Measurements from ENCODE around the gene RSL24D1.
A peak's percentile ranks its signal among the peaks of the same experiment; 100 is the strongest.
"Not testable (repeated sequence)": the region's sequence is repeated elsewhere in the genome, so short reads cannot be mapped to it uniquely, and the experiment has no call there.

Gene RSL24D1

GRCh38 chr15:55186331-55186730, 10.4 kb downstream of the RSL24D1 start:
- no peak overlapping the region for H3K4me3 ChIP-seq (ENCODE audit: low read depth, low read length)
- TF ChIP-seq, protein P1, sequence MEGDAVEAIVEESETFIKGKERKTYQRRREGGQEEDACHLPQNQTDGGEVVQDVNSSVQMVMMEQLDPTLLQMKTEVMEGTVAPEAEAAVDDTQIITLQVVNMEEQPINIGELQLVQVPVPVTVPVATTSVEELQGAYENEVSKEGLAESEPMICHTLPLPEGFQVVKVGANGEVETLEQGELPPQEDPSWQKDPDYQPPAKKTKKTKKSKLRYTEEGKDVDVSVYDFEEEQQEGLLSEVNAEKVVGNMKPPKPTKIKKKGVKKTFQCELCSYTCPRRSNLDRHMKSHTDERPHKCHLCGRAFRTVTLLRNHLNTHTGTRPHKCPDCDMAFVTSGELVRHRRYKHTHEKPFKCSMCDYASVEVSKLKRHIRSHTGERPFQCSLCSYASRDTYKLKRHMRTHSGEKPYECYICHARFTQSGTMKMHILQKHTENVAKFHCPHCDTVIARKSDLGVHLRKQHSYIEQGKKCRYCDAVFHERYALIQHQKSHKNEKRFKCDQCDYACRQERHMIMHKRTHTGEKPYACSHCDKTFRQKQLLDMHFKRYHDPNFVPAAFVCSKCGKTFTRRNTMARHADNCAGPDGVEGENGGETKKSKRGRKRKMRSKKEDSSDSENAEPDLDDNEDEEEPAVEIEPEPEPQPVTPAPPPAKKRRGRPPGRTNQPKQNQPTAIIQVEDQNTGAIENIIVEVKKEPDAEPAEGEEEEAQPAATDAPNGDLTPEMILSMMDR (IDR thresholded peaks at IDR 0.05; ENCODE audit: low read depth, low read length): no peak

GRCh38 chr15:55183679-55184078, 13.1 kb downstream of the RSL24D1 start:
- no peak overlapping the region for H3K4me3 ChIP-seq (ENCODE audit: low read depth, low read length)
- TF ChIP-seq, protein P1 (IDR thresholded peaks at IDR 0.05; ENCODE audit: low read depth, low read length): no peak

GRCh38 chr15:55179141-55179540, 17.6 kb downstream of the RSL24D1 start:
- H3K4me3 ChIP-seq (ENCODE audit: low read depth, low read length): no peak overlapping the region

DNA sequence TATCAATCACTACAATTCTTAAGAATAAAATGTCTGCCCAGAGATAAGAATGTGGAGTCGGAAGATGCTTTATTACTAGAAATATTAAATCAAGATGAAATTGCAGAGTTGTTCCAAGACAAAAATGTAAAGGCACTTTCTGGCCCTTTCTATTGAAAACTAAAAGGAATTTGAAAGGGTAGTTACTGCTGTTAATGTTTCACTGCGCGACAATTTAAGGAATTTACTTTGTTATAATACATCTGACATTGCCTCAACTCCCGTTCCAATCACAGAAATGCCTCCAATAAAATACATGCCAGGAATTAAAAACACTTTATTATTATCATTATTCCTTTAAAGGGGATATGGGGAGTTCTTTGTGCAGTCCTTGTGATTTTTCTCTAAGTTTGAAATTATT, 26.4 kb downstream of the RSL24D1 start:
- TF ChIP-seq, protein P1 (IDR thresholded peaks at IDR 0.05; ENCODE audit: low read depth, low read length): no peak
- H3K4me3 ChIP-seq (ENCODE audit: low read depth, low read length): no peak overlapping the region

More at GRCh38 chr15:55179141-55179540, 17.6 kb downstream of the RSL24D1 start:
- TF ChIP-seq, protein P1 (IDR thresholded peaks at IDR 0.05; ENCODE audit: low read depth, low read length): no peak

DNA sequence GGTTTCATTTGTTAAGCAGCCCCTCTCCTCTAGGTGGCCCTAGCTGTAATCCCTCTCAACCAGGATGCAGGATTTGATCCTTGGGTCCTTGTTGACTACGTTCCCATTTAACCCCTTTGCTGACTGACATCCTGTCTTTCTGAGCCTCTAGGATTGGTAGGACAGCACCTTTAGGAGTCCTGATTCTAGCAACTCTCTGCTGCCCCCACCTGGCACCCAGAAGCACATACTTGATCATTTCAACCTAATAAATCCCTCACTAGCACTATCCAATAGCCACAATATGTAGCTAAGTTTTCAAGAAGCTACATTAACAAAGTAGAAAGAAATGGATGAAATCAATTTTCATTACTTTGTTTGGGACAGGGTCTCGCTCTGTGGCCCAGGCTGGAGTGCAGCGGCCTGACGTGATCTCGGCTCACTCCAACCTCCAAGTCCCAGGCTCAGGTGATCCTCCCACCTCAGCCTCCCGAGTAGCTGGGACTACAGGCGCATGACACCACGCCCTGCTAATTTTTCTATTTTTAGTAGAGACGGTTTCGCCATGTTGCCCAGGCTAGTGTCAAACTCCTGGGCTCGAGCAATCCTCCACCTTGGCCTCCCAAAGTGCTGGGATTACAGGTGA, 28.3 kb downstream of the RSL24D1 start:
- TF ChIP-seq, protein P1 (IDR thresholded peaks at IDR 0.05; ENCODE audit: low read depth, low read length): peak; percentile 90
- no peak overlapping the region for H3K4me3 ChIP-seq (ENCODE audit: low read depth, low read length)

GRCh38 chr15:55164284-55164683, 32.5 kb downstream of the RSL24D1 start:
- TF ChIP-seq, protein P1 (IDR thresholded peaks at IDR 0.05; ENCODE audit: low read depth, low read length): no peak
- no peak overlapping the region for H3K4me3 ChIP-seq (ENCODE audit: low read depth, low read length)

- TF ChIP-seq, protein P1 (IDR thresholded peaks at IDR 0.05; ENCODE audit: low read depth, low read length): no peak
- no peak overlapping the region for H3K4me3 ChIP-seq (ENCODE audit: low read depth, low read length)
Measured at GRCh38 chr15:55151631-55152030, 45.1 kb downstream of the RSL24D1 start.

- H3K4me3 ChIP-seq (ENCODE audit: low read depth, low read length): not testable (repeated sequence)
Measured at GRCh38 chr15:55143132-55143531, 53.6 kb downstream of the RSL24D1 start.

Measured in WI38 (cell line).